ENCODE measurements around the gene TEDC2.

DNA sequence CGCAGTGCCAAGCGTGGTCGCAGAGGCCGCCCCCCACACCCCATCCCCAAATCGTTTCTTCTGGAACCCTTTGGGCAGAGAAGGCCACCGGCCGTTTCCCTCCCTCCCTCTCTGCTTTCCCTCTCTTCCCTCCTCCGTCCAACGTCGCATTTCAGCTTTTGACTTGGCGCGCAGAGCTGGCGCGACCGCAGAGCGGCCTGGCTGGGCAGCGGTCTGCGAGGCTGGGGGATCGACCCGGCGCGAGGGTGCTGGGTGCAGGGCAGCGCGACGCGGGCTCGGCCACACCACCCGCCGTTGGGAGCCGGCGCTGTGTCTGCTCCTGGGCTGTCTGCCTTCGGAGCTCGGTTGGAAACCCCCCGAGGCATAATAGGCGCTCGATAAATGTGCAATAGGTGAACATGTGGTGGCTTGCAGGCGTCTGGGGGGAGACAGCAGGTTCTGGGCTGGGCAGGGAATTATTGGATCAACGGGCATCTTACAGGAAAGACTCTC, 8.4 kb downstream of the TEDC2 start:
- TF ChIP-seq, protein P1, sequence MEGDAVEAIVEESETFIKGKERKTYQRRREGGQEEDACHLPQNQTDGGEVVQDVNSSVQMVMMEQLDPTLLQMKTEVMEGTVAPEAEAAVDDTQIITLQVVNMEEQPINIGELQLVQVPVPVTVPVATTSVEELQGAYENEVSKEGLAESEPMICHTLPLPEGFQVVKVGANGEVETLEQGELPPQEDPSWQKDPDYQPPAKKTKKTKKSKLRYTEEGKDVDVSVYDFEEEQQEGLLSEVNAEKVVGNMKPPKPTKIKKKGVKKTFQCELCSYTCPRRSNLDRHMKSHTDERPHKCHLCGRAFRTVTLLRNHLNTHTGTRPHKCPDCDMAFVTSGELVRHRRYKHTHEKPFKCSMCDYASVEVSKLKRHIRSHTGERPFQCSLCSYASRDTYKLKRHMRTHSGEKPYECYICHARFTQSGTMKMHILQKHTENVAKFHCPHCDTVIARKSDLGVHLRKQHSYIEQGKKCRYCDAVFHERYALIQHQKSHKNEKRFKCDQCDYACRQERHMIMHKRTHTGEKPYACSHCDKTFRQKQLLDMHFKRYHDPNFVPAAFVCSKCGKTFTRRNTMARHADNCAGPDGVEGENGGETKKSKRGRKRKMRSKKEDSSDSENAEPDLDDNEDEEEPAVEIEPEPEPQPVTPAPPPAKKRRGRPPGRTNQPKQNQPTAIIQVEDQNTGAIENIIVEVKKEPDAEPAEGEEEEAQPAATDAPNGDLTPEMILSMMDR (IDR thresholded peaks at IDR 0.05), result no peak
- TF ChIP-seq POLR2A (IDR thresholded peaks at IDR 0.05), result no peak
